ENCODE results near the gene SEMA5A.

GRCh38 chr5:9495121-9495520 is 50.8 kb downstream of the SEMA5A start:
- TF ChIP-seq POLR2AphosphoS5 (IDR thresholded peaks at IDR 0.05; ENCODE audit: low read depth, low read length) (no peak), REST (IDR thresholded peaks at IDR 0.05; ENCODE audit: insufficient read depth in 1 of 2, low read depth in 2 of 2, low read length in 2 of 2) (no peak), TAF1 (IDR thresholded peaks at IDR 0.05; ENCODE audit: borderline replicate concordance, insufficient read depth, low read length) (no peak), SIN3A (IDR thresholded peaks at IDR 0.05; ENCODE audit: borderline replicate concordance, insufficient read depth, low read length) (no peak)
